Measurements from ENCODE around the gene GPR151.
A peak's percentile ranks its signal among the peaks of the same experiment; 100 is the strongest.

Gene GPR151

GRCh38 chr5:146538432-146538831 lies 22.4 kb upstream of the GPR151 start:
- no peak for TF ChIP-seq CTCF (IDR thresholded peaks at IDR 0.05; ENCODE audit: control insufficient read depth, insufficient read depth, low read depth, low read length, missing control alignments)
- no peak overlapping the region for H3K4me3 ChIP-seq (ENCODE audit: control insufficient read depth, low read depth, low read length)
- DNase-seq (ENCODE audit: low read depth) = no peak

- DNase-seq (ENCODE audit: low read depth) = no peak
- TF ChIP-seq CTCF (IDR thresholded peaks at IDR 0.05; ENCODE audit: control insufficient read depth, insufficient read depth, low read depth, low read length, missing control alignments) = no peak
- no peak overlapping the region for H3K4me3 ChIP-seq (ENCODE audit: control insufficient read depth, low read depth, low read length)
These were observed 17.9 kb upstream of the GPR151 start for GRCh38 chr5:146533882-146534281.

- peak; percentile 23 for DNase-seq (ENCODE audit: low read depth)
- H3K4me3 ChIP-seq (ENCODE audit: control insufficient read depth, low read depth, low read length) = no peak overlapping the region
- peak; percentile 90 for TF ChIP-seq CTCF (IDR thresholded peaks at IDR 0.05; ENCODE audit: control insufficient read depth, insufficient read depth, low read depth, low read length, missing control alignments)
These were observed 17.4 kb upstream of the GPR151 start for GRCh38 chr5:146533260-146533857.

GRCh38 chr5:146529984-146530383 lies 14.0 kb upstream of the GPR151 start:
- H3K4me3 ChIP-seq (ENCODE audit: control insufficient read depth, low read depth, low read length) = no peak overlapping the region
- no peak for TF ChIP-seq CTCF (IDR thresholded peaks at IDR 0.05; ENCODE audit: control insufficient read depth, insufficient read depth, low read depth, low read length, missing control alignments)
- DNase-seq (ENCODE audit: low read depth) = no peak

- no peak for TF ChIP-seq CTCF (IDR thresholded peaks at IDR 0.05; ENCODE audit: control insufficient read depth, insufficient read depth, low read depth, low read length, missing control alignments)
- H3K4me3 ChIP-seq (ENCODE audit: control insufficient read depth, low read depth, low read length) = no peak overlapping the region
- no peak for DNase-seq (ENCODE audit: low read depth)
These were observed 12.2 kb upstream of the GPR151 start for GRCh38 chr5:146528236-146528635.

- no peak for TF ChIP-seq CTCF (IDR thresholded peaks at IDR 0.05; ENCODE audit: control insufficient read depth, insufficient read depth, low read depth, low read length, missing control alignments)
- no peak overlapping the region for H3K4me3 ChIP-seq (ENCODE audit: control insufficient read depth, low read depth, low read length)
- no peak for DNase-seq (ENCODE audit: low read depth)
These were observed 11.8 kb upstream of the GPR151 start for GRCh38 chr5:146527785-146528184.

- TF ChIP-seq CTCF (IDR thresholded peaks at IDR 0.05; ENCODE audit: control insufficient read depth, insufficient read depth, low read depth, low read length, missing control alignments) = no peak
- no peak overlapping the region for H3K4me3 ChIP-seq (ENCODE audit: control insufficient read depth, low read depth, low read length)
- DNase-seq (ENCODE audit: low read depth) = no peak
These were observed 7.7 kb upstream of the GPR151 start for GRCh38 chr5:146523698-146524097.

All from AG09309 (cell line).